Activated CD8-positive, alpha-beta memory T cell treated with anti-CD3 and anti-CD28 coated beads, Interleukin-2, amount 50 U/mL, for 1 hour (primary cell): ENCODE results near the gene ENC1.

Source experiments
- DNase-seq: peaks from one replicate; pipeline ENCODE4 v3.0.0-alpha.2; 2020; ENCODE audit errors: extremely low read depth

Gene ENC1

DNA sequence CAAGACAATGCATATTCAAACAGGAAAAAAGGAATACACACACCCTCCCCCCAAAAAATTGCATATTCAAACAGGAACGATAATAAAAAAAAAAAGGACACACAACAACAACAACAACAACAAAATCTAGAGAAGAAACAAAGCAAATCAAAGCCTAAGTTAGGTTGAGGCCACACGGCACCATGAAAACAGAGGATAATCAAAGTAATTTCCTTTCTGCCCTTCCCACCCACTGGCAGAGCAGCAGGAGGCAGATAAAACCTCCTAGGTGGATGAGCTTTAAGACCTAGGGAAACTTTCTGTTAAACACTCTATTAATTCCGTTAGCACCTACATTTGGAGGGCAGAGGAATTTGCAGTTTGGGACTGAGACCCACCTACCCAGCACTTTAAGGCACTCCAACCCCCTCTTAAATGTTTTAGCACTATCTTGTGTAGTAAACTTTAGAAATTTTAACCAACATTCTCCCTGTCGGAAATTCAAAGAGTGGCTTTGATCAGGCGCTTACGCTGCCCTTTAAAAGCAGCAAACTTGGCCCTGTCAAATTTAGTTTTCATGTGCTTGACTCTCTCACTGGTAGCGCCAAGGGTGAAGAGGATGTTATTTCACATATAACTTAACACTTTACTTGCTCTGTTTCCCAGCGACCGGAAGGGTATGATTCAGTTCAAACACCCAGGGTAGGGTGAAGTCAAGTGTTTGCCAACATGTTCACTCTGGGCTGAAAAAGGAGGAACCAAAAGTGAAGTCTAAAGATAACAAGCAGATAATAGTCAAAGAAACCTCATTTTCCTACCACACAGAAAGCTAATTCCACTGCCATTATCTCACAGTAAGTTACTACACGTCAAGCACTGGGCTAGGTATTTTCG lies 9.2 kb downstream of the ENC1 start:
- DNase-seq, result no peak

DNA sequence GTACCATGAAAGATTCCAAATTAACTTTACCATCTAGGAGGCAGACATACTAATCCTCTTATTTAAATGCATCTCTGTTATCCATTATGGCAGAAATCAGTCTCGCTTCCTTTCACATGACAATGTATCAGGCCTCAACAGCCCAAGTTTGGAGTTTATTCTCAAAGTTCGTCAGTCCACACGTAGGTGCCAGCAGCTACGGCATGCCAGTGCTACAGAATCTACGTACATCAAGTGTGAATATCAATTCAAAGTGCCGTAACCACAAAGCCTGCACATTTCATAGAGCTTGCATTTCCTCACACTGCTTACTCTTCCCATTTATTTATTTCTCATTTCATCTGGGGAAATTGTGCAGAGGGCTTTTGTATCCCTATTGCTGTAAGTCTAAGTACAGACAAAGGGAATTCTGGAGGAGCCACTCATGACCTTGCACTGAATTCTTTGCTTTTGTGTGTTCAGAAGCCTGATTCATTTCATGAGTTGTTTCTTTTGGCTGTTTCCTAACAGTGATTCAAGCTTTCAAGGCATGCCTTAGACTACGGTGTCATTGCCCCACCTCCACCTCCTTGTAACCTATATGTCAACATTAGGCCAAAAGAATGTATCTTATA lies 10.0 kb downstream of the ENC1 start:
- no peak for DNase-seq

DNA sequence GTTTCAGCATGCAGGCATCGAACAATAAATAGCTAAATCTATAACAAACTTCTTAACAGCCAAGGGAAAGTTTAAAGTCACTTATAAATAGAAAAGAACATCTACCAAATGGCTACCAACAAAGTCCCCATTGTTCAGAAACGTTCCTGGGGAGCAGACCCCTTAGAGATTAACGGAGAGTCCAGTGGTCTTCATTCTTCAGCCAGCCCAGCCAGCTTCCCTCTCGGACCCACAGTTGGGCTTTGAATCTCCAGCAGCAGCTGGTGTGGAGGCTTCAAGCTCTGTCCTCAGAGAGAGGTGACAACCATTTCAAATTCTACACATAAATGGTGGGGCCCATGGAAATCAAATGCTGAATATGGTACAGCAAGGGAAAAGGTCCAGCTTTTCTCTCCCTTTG lies 11.2 kb downstream of the ENC1 start:
- DNase-seq, result no peak

DNA sequence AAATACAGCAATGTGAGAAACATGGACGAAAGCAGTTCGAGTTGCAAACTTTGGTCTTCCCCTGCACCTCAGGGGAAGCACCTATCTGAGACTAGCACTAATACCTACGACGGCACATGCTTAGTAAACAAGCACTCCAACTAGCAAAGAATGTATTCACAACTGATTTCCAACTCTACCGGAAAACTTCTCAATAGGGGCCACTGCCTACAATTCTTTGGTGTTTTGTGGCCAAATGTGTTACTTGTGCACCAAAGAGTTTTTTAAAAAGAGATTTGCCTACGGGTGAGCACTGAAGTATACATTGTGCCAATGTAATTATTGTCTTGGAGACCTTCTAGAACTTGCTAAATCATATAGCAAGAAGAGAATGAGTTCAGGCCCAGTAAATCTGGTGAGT lies 12.2 kb downstream of the ENC1 start:
- no peak for DNase-seq

DNA sequence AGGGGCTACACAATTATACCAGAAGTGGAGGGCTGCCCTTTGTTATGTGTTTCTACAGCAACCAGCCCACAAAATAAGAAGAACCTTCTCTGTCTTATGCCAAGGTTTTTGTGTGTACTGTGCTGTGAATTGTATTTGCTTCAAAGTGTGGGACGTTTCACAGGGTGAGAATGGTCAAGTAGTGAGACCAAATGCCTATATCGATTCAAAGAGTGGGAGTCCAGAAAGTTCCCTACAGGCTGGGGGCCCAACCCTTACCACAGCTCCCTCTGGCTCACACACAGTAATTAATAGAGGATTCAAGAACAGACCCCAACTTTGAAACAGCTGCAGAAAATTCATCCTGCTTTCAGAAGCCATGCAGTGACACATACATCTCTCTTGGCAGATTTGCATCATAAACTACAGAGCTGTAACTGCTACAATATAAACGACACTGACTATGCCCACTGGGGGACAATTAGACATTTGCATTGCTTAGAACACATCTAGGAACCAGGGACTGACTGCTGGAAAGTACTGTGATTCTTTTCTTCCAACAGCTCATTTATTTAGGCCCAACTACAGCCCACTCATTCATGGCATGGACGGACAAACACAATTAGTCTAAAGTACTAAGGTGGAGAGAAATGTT lies 12.8 kb downstream of the ENC1 start:
- DNase-seq, result no peak

DNA sequence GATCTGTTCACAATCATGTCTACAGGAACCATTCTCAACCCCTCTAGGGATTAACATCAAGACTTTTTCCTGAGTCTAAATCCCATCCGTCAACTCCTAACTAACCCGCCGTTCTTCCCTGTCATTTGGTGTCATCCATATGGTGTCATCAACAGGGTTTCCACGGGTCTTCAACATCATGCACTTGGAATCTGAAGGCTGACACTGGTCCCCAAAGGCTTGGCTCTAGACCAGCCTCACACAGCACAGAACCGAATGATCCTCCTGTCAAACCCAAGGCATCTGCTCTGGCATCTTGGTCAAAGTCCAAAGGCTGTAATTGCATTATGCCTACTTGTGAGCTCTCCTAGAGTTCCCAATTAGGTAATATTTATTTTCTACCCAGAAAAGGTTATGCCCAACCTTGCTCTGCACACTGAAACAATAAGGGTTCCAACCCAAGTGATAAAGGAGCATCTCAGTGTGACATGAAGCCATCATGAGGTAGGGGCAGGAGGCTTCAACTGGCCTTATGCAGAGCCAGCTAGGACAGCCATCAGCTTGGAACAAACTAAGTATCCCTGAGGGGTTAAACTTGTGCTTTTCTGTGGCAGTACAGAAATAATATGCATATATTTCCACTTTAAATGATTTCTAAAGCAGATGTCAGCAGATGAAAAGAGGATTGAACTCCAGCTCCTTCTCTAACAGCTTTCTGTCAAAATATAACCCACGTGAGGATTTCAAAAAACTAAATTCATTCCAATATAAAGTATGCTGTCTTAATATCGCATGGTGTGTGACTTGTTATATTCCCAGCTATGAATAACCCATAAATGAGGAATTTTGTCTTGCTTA lies 13.9 kb downstream of the ENC1 start:
- no peak for DNase-seq

DNA sequence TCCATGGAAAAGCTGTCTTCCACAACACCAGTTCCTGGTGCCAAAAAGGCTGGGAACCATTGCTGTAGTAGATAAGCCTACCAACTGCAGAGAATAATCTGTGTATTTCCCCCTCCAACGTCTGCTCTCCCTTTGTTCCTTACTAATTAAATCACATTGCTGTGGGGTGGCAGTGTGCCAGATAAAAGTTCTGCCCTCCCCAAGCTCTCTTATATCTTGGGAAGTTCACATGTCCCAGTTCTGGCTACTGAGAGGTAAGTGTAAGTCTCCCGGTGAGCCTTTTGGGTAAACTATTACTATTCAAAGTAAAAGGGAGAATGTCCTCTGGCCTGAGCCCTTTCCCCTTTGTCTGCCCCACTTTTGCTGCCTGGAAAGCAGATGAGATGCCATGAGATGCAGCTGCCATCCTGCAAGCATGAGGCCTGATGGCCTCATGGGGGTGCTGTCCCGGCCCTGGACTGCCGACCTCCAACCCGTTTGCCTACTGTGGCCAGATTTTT lies 14.7 kb downstream of the ENC1 start:
- no peak for DNase-seq

DNA sequence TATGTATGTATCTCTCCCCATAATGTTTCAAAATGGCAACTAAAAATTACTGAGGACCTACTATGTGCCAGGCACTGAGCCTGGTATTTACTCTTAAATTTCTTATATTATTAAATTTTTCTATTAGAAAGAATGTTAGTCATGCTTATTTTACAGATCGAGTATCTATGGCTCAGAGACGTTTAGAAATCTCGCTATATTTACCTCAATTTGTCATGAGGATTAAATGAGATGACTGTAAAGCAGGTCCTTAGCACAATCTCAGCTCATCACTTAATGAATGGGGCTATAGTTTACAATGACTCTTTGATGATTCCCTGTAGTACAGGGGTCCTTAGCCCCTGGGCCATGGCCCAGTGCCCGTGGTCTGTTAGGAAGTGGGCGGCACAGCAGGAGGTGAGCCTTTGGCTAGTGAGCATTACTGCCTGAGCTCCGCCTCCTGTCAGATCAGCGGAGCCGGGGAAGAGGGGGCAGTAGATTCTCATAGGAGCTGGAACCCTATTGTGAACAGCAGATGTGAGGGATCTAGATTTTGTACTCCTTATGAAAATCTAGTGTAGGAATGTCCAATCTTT lies 15.5 kb downstream of the ENC1 start:
- no peak for DNase-seq

DNA sequence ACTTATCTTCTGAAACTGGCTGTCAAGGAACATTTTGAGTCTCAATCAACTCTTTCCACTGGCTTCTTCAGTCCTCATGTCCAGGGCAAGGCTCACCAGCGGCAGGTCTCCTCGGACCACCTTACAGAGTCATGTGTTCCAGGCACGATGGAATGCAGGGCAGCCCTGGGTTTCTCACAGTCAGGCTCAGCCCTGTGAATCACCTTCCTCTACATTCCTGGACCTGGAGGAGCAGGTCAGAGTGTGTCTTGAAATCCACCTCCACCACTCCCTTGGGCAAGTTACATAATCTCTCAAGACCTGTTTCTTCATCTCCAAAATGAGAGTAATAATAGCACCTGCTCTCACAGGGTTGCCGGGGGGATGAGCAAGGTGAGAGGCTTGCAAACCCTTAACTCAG lies 16.0 kb downstream of the ENC1 start:
- DNase-seq, result no peak

DNA sequence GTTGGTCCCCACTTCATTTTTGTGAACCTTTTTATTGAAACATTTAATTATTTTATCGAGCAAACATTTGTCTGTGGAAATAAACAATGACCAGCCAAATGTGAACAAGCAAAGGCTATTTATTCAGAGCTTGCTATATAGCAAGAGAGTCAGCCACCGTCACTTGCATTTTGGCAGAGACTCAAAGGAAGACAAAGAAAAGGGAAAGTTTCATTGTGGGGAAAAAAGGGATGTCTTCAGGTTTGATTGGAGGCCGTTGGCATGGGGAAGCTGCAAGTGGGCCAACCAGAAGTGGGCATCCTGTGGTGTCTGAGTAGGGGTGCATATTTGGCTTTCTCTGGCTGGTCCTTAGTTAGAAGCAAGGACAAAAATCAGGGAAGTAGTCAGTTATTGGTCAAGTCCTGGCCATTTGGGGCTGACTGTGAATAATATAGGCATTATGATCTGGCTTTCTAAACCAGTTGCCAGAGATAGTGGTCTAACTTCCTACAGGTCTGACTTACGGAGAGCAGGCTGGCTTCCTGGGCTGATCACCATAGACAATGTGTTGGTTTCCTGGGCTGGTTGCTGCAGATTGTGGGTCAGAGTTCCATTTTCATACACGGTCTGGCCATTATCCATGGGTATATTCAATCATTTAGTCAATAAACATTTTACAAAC lies 16.6 kb downstream of the ENC1 start:
- DNase-seq, result no peak

DNA sequence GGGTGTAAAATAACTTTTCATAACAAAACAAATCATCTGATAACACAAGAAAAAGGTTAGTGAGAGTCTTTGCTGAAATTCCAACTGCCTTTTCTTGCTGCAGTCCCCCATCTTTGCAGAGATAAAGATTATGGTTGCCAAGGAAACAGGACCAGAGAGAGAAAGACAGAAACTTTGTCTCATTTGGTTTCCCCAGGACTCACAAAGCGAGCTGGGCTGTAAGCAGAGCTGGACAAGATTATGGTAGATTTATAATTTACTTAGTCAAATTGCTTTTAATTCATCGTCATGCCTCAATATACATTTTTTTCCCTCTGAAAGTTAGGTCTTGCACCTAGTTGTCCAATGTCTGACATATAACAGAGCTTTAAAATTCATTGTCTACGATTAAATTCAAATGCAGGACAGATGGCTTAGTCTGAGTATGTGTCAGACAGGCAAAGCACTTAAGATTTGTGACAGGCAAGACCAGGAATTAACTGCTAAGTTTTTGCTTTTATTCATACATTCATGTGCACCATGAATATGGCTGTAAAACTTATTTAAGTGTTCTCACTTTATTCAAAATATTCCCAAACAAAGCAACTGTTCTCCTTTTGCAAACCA lies 17.4 kb downstream of the ENC1 start:
- DNase-seq, result no peak

DNA sequence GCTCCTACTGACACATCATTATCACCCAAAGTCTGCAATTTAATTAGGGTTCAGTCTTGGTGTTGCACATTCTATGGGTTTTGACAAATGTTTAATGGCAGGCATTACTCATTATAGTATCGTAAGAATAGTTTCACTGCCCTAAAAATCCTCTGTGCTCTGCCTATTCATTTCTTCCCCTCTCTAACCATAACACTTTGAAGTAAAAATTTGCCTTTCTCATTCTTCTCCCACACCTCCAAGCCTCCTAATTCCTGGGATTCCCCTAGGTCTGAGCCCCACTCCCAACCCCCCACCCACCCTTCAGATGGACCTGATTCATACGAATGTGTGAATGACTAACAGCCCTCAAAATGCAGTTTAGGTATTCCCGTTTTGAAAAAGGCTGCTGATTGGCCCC lies 18.4 kb downstream of the ENC1 start:
- no peak for DNase-seq

DNA sequence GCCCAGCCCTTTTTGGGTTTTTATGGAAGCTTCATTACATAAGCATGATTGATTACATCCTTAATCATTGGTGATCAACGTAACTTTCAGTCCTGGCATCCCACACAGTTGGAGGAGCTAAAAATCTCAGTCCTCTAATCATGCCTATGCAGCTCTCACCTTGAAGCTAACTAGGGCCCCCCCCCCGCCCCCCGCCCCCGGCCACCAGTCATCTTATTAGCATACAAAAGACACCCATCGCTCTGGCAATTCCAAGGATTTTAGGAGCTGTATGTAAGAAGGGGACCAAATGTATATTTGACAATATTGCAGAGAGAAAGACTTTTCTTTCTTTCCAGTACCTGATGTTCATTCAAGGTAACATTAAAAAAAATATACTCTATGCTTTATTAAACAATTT lies 19.0 kb downstream of the ENC1 start:
- no peak for DNase-seq

DNA sequence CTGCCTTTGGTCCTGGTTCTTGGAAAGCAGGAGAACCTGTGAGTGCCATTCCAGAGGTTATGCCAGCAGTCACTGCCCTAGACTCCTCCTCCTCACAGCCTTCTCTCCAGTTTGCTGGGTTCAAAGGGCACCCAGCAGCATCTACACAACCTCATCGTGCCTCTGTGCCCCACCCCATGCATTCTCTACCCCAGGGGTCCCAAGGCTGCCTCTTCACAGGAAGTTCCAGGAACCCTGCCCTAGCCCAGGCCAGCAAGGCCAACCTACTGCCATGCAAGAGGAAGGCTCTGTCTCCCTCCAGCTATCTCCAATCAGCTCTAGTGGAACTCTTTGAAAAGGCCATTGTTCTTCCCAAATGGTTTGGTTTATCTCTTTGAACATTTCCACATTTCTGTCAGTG lies 21.2 kb downstream of the ENC1 start:
- DNase-seq, result no peak

DNA sequence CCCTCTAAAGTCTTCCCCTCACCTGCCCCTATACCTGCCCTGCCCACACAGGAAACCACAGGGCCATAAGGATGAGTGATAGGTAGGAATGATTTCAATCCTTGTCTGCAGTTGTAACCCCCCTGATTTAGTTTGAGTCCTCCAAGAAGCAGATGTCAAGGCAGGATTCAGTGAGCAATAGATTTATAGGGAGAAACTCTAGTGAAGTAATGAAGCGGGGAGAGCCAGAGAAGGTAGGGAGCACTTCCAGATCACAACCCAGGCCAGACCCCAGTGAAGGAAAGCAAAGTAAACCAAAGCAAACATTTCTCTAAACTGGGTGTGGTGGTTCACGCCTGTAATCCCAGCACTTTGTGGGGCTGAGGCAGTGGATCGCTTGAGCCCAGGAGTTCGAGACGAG lies 22.4 kb downstream of the ENC1 start:
- no peak for DNase-seq

DNA sequence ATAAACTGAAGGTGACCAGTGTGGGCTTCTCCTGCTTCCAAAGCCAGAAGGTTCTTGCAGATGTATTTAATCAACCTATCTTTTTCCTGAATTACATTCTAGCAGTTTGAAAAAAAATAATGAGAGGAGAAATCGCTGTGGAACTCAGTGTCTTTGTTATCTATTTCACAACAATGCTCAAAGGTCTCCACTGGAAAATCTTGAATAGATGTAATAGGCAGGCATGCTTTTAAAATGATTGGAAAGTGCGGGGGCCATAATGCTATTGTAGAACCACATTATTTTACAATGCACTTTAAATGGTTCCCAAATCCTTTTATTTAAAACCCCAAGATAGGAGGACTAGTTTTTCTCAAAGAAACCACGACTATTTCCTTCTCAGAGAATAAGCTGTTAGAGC lies 23.3 kb downstream of the ENC1 start:
- no peak for DNase-seq

DNA sequence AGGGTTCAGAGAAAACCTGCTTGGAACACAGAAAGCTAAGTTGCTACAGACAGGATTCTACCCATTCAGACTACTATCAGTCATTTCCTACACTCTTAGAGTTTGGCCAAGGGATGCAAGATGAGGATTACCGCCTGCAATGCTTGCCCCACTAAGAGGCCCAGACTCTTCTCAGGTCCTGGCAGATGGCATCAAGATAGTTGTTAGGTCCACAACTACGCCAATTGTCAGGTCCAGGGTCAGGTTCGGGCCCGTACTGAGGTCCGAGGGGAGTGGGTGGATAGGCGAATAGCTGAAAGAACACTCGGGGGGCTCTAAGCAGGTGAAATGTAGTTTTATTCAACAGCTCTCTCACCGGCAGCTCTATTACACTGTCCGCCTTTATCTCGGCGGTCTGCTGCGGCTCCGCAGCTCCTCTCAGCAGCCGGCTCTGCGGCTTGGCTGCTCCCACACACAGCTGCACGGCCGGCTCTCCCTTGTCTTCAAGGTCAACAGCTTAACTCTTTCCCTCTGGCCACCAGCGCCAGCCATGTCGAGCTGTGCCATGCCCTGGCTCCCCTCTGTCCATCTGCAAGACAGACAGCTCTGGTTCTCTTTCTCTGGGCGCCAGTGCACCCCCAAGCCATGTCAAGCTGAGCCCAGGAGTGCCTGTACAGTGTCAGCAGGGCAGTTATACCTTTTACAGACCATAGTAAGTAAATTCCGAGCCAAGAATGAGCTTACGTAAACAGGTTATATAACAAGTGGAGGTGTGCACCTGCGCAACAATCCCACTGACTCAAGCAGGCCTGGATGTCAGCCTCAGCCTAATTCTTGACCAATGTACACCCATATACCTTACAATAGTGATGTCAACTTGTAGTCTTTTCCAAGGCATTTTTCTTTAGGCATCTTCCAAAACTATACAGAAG lies 24.0 kb downstream of the ENC1 start:
- DNase-seq, result no peak

DNA sequence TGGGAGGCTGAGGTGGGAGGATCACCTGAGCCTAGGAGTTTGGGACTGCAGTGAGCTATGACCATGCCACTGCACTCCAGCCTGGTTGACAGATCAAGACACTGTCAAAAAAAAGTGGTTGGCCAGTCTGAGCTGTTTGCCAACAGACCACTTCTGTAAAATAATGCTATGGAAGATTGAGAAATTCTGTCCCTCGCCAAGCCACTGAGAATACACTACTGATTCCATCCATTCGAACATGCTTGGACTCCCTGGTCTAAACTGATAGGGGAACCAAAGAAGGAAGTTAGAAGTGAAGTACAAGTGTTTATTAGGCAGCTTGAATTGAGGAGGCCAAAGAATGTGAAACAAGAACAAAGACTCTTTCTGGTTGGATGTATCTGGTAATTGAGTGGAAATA lies 27.2 kb downstream of the ENC1 start:
- DNase-seq, result no peak

DNA sequence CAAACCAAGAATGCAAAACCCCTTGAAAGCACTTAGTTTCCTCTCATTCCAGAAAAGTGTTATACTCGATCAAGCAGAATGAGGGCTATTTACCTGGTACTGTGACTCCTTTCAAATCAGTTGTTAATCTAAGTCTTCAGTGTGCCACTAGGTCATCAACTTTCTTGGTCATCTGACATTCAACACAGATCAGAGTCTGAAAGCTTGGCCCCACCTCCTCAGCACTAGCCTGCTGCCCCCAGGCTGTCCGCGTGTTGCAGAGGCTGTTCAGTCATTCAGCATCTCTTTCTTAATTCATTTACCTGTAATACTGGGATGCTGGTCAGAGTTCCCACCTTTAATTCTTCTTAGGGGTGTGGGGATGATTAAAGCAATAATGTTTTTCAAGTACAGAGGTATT lies 28.5 kb downstream of the ENC1 start:
- DNase-seq, result no peak
